Liver (tissue), 9 donors: ENCODE results near the gene PARD3B. TPM values are rescaled to one million over a fixed set of nuclear protein-coding genes. Genes with fewer than 3 reads are reported as not detected.

Source experiments
- DNase-seq: peaks from one replicate; pipeline ENCODE4 v3.0.0-alpha.2; 2017; ENCODE audit warnings: low spot score
- H3K27ac ChIP-seq, 2 donors: one replicate each; pipeline ENCODE4 v1.7.0; 2013; ENCODE audit warnings: inconsistent platforms in 2 of 2, low read length in 2 of 2, control low read depth in 1 of 2, low read depth in 1 of 2, mild to moderate bottlenecking in 1 of 2
- H3K27me3 ChIP-seq, 4 donors: one replicate each; pipeline versions ENCODE4 v1.6.1 to v1.7.0; 2013; ENCODE audit warnings: low read length in 3 of 4, inconsistent platforms in 1 of 4, mild to moderate bottlenecking in 1 of 4, moderate library complexity in 1 of 4; ENCODE audit not compliant: control insufficient read depth in 4 of 4, insufficient read depth in 4 of 4
- H3K36me3 ChIP-seq, 4 donors: one replicate each; pipeline versions ENCODE4 v1.6.1 to v1.7.0; 2013; ENCODE audit warnings: low read length in 3 of 4, mild to moderate bottlenecking in 3 of 4, low read depth in 1 of 4, moderate library complexity in 1 of 4; ENCODE audit not compliant: control insufficient read depth in 4 of 4, insufficient read depth in 3 of 4
- H3K4me1 ChIP-seq, 4 donors: one replicate each; pipeline versions ENCODE4 v1.6.1 to v1.7.0; 2013; ENCODE audit warnings: low read length in 3 of 4, mild to moderate bottlenecking in 3 of 4, moderate library complexity in 1 of 4; ENCODE audit not compliant: control insufficient read depth in 4 of 4, insufficient read depth in 4 of 4
- H3K4me3 ChIP-seq, 3 donors: one replicate each; pipeline versions ENCODE4 v1.6.1 to v1.7.0; 2013; ENCODE audit warnings: low read length in 3 of 3, control low read depth in 1 of 3, low read depth in 1 of 3, mild to moderate bottlenecking in 1 of 3
- H3K9ac ChIP-seq, 2 donors: one replicate each; pipeline ENCODE4 v1.7.0; 2013; ENCODE audit warnings: low read length in 2 of 2, mild to moderate bottlenecking in 2 of 2, moderate library complexity in 2 of 2, control low read depth in 1 of 2, low read depth in 1 of 2
- H3K9me3 ChIP-seq, 4 donors: one replicate each; pipeline versions ENCODE4 v1.6.1 to v1.7.0; 2013; ENCODE audit warnings: low read length in 3 of 4; ENCODE audit not compliant: control insufficient read depth in 4 of 4
- ATF3 ChIP-seq: IDR thresholded peaks from 2 replicates; pipeline ENCODE4 v1.6.1; 2016; ENCODE audit warnings: antibody characterized with exemption
- CTCF ChIP-seq: fragments of 150-350 bp; IDR thresholded peaks from 2 replicates; pipeline ENCODE4 v1.5.1; 2017; ENCODE audit warnings: improper control_type of control experiment, low read depth, low read length; ENCODE audit not compliant: missing input control
- EGR1 ChIP-seq, 2 donors: IDR thresholded peaks; 2 replicates each; pipeline ENCODE4 v1.6.1; 2016 to 2018; ENCODE audit warnings: antibody characterized with exemption in 2 of 2, low read depth in 2 of 2
- FOXA1 ChIP-seq: IDR thresholded peaks from 2 replicates; pipeline ENCODE4 v1.6.1; 2016; ENCODE audit warnings: antibody characterized with exemption
- FOXA2 ChIP-seq: IDR thresholded peaks from 2 replicates; pipeline ENCODE4 v1.6.1; 2016; ENCODE audit warnings: antibody characterized with exemption
- GABPA ChIP-seq, 2 donors: IDR thresholded peaks in 1 of 2; conservative IDR thresholded peaks in 1 of 2; 2 replicates each; pipeline ENCODE4 v1.6.1; 2016; ENCODE audit warnings: antibody characterized with exemption in 2 of 2, mild to moderate bottlenecking in 1 of 2, moderate library complexity in 1 of 2
- HNF4A ChIP-seq, 2 donors: conservative IDR thresholded peaks; 2 replicates each; pipeline ENCODE4 v1.6.1; 2016; ENCODE audit warnings: antibody characterized with exemption in 2 of 2, mild to moderate bottlenecking in 2 of 2
- HNF4G ChIP-seq: IDR thresholded peaks from 2 replicates; pipeline ENCODE4 v1.6.1; 2016; ENCODE audit warnings: antibody characterized with exemption
- JUND ChIP-seq, 2 donors: IDR thresholded peaks; 2 replicates each; pipeline ENCODE4 v1.6.1; 2016; ENCODE audit warnings: antibody characterized with exemption in 2 of 2
- MAX ChIP-seq: IDR thresholded peaks from 2 replicates; pipeline ENCODE4 v1.6.1; 2016; ENCODE audit warnings: antibody characterized with exemption
- NR2F2 ChIP-seq: IDR thresholded peaks from 2 replicates; pipeline ENCODE4 v1.6.1; 2016; ENCODE audit warnings: antibody characterized with exemption
- RAD21 ChIP-seq, 2 donors: IDR thresholded peaks; 2 replicates each; pipeline ENCODE4 v1.6.1; 2016; ENCODE audit warnings: antibody characterized with exemption in 2 of 2, mild to moderate bottlenecking in 2 of 2
- REST ChIP-seq: IDR thresholded peaks from 2 replicates; pipeline ENCODE4 v1.6.1; 2016; ENCODE audit warnings: antibody characterized with exemption, mild to moderate bottlenecking
- RXRA ChIP-seq, 2 donors: IDR thresholded peaks; 2 replicates each; pipeline ENCODE4 v1.6.1; 2017 to 2018; ENCODE audit warnings: antibody characterized with exemption in 2 of 2, mild to moderate bottlenecking in 1 of 2
- SP1 ChIP-seq: IDR thresholded peaks from 2 replicates; pipeline ENCODE4 v1.6.1; 2018; ENCODE audit warnings: antibody characterized with exemption, mild to moderate bottlenecking
- TAF1 ChIP-seq: conservative IDR thresholded peaks from 2 replicates; pipeline ENCODE4 v1.6.1; 2016; ENCODE audit warnings: antibody characterized with exemption, mild to moderate bottlenecking
- YY1 ChIP-seq: IDR thresholded peaks from 2 replicates; pipeline ENCODE4 v1.6.1; 2016; ENCODE audit warnings: antibody characterized with exemption, mild to moderate bottlenecking
- WGBS: extraction: QIAGEN DNeasy Blood & Tissue Kit; methylation state at CpG from one replicate; pipeline ENCODE4 v1.1.7; 2013; 5-methylcytosine and 5-hydroxymethylcytosine counted together
- polyA plus RNA-seq, 2 donors: library from polyadenylated mRNA; stranded (reverse) in 1 of 2; unstranded in 1 of 2; fragments of 200-250 nt in 1 of 2; fragments of >200 nt in 1 of 2; fragmentation: Nextera tagmentation in 1 of 2; extraction: Ambion mirVana in 1 of 2; gene quantifications; one replicate each; pipeline versions ENCODE4 v1.2.1 to v1.2.3, GENCODE V29; 2013 to 2015
- total RNA-seq, 2 donors: library from RNA; depleted of rRNA; stranded (reverse); fragments of >200 nt; gene quantifications; one replicate each; pipeline ENCODE4 v1.2.3, GENCODE V29; 2014
- donor health status: healthy.
- donor health status: healthy.
- donor health status: healthy.
- donor health status: healthy.
- donor health status: healthy.

The PARD3B gene
- total and polyA plus RNA-seq, 4 donors = 1.1 to 10.3 (median 3.7) TPM

- Histone ChIP-seq H3K27ac (no peak overlapping the region), H3K9ac (no peak overlapping the region), H3K27me3 (no peaks in the 10 kb centered on the region), H3K9me3 (no peaks in the 10 kb centered on the region), H3K36me3 (no peaks in the 10 kb centered on the region), H3K4me3 (no peak overlapping the region), H3K4me1 (peaks cover 0 to 3% (median 0%) of the 10 kb centered on the region in 4 donors)
- 89% methylated on average over 5 of the region's 5 CpGs for WGBS
- TF ChIP-seq GABPA (IDR thresholded peaks at IDR 0.05 in 1 of 2, conservative IDR thresholded peaks at IDR 0.05 in 1 of 2) (no peak), HNF4G (no peak), NR2F2 (no peak), CTCF (no peak), HNF4A (conservative IDR thresholded peaks at IDR 0.05) (no peak)
- no peak for DNase-seq
Measured at GRCh38 chr2:204840504-204840903, 295.2 kb downstream of the PARD3B start.

GRCh38 chr2:204842068-204842467 lies 296.8 kb downstream of the PARD3B start:
- H3K27me3 ChIP-seq = no peaks in the 10 kb centered on the region
- H3K27ac ChIP-seq = no peak overlapping the region

More at GRCh38 chr2:204842068-204842467, 296.8 kb downstream of the PARD3B start:
- no peak overlapping the region for H3K9ac ChIP-seq
- no peaks in the 10 kb centered on the region for H3K9me3 ChIP-seq
- no peak for DNase-seq
- no peak overlapping the region for H3K4me3 ChIP-seq
- TF ChIP-seq MAX (no peak), JUND (IDR thresholded peaks at IDR 0.05) (no peak), GABPA (IDR thresholded peaks at IDR 0.05 in 1 of 2, conservative IDR thresholded peaks at IDR 0.05 in 1 of 2) (no peak), HNF4A (conservative IDR thresholded peaks at IDR 0.05) (no peak), RXRA (IDR thresholded peaks at IDR 0.05) (no peak), ATF3 (no peak), CTCF (no peak), FOXA1 (no peak), NR2F2 (no peak), TAF1 (no peak), YY1 (no peak), FOXA2 (no peak), RAD21 (IDR thresholded peaks at IDR 0.05) (no peak), SP1 (no peak), EGR1 (IDR thresholded peaks at IDR 0.05; ENCODE audit: low read depth in 2 of 2) (no peak), REST (no peak), HNF4G (no peak)
- peaks cover 0 to 3% (median 0%) of the 10 kb centered on the region in 4 donors for H3K4me1 ChIP-seq
- 95% methylated on average over 1 of the region's 1 CpG for WGBS
- no peaks in the 10 kb centered on the region for H3K36me3 ChIP-seq
